ENCODE measurements around the gene MITF. TPM values are rescaled to one million over a fixed set of nuclear protein-coding genes. Genes with fewer than 3 reads are reported as not detected.
"Not testable (repeated sequence)": the region's sequence is repeated elsewhere in the genome, so short reads cannot be mapped to it uniquely, and the experiment has no call there.

Gene MITF
- total RNA-seq, 1 donor from 2014 or later = 5.8 TPM

DNA sequence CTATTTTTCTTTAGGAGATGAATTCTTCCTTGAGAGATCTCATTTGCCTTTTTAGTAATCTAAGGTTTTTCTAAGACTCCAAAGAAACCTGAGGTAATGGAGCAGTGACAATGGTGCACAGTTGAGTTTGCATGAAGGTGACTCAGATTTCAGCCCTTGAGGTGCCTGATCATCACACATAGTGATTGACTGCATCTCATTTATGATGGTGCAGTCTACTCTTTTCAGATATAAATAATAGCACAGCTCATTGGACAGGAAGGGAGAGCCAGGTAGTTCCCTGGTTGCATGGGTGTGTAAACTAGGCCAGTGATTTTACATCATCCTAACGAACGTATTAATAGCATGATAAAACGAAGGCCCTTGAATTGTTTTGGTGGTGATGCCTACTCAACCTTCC is 174.2 kb downstream of the MITF start:
- Mint-ChIP-seq H3K36me3 (ENCODE audit: unreplicated experiment) (no peaks in the 10 kb centered on the region), H3K27ac (ENCODE audit: unreplicated experiment) (no peak overlapping the region), H3K4me3 (ENCODE audit: unreplicated experiment) (no peak overlapping the region), H3K4me1 (ENCODE audit: unreplicated experiment) (no peaks in the 10 kb centered on the region), H3K27me3 (ENCODE audit: unreplicated experiment) (no peaks in the 10 kb centered on the region), H3K9me3 (ENCODE audit: unreplicated experiment) (peaks cover 3% of the 10 kb centered on the region)
- no peak for TF ChIP-seq CTCF (IDR thresholded peaks at IDR 0.05)
- no peak for DNase-seq (ENCODE audit: extremely low spot score, unreplicated experiment)

DNA sequence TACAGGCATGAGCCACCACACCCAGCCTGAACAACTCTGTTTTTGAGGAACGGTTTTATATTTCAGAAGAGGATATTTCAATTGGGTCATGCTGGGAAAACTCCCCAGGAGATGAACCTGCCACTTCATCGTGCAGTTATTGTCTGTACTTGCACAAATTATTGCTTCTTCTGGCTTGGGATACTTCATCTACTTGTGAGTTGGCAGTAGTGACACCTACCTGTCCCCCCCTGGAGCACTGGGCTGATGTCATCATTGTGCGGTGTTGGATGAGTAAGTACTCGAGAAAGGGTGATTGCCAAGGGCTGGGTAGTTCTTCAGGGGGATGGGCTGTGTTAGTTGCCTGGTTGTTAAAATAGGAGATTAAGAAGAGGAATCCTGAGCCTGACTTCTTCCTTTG is 175.1 kb downstream of the MITF start:
- no peaks in the 10 kb centered on the region for H3K36me3 Mint-ChIP-seq (ENCODE audit: unreplicated experiment)
- H3K27ac Mint-ChIP-seq (ENCODE audit: unreplicated experiment) = no peak overlapping the region
- no peak for TF ChIP-seq CTCF (IDR thresholded peaks at IDR 0.05)
- H3K4me1 Mint-ChIP-seq (ENCODE audit: unreplicated experiment) = no peaks in the 10 kb centered on the region
- H3K9me3 Mint-ChIP-seq (ENCODE audit: unreplicated experiment) = peaks cover under 1% of the 10 kb centered on the region
- DNase-seq (ENCODE audit: extremely low spot score, unreplicated experiment) = no peak
- no peak overlapping the region for H3K4me3 Mint-ChIP-seq (ENCODE audit: unreplicated experiment)
- no peaks in the 10 kb centered on the region for H3K27me3 Mint-ChIP-seq (ENCODE audit: unreplicated experiment)

DNA sequence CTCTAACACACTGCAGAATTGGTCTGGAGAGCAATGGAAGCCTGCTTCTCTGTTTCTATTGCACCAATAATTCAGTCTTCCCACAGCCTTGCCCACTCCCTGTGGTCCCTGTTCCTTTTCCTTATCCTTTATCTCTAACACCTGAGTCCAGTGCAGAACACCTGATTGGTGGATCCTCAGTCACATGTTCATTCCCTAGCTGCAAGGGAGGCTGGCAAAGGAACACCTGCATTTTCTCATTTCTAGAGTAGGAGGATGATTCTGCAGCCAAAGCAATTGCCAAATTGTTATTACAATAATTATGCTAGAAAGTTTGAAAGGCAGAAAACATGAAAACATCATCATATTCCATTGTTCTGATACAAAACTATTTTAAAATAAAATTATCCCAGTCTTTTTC is 176.5 kb downstream of the MITF start:
- no peak overlapping the region for H3K27ac Mint-ChIP-seq (ENCODE audit: unreplicated experiment)
- no peaks in the 10 kb centered on the region for H3K27me3 Mint-ChIP-seq (ENCODE audit: unreplicated experiment)
- H3K9me3 Mint-ChIP-seq (ENCODE audit: unreplicated experiment) = no peaks in the 10 kb centered on the region
- DNase-seq (ENCODE audit: extremely low spot score, unreplicated experiment) = no peak
- H3K36me3 Mint-ChIP-seq (ENCODE audit: unreplicated experiment) = no peaks in the 10 kb centered on the region
- H3K4me1 Mint-ChIP-seq (ENCODE audit: unreplicated experiment) = no peaks in the 10 kb centered on the region
- H3K4me3 Mint-ChIP-seq (ENCODE audit: unreplicated experiment) = no peak overlapping the region
- TF ChIP-seq CTCF (IDR thresholded peaks at IDR 0.05) = no peak

DNA sequence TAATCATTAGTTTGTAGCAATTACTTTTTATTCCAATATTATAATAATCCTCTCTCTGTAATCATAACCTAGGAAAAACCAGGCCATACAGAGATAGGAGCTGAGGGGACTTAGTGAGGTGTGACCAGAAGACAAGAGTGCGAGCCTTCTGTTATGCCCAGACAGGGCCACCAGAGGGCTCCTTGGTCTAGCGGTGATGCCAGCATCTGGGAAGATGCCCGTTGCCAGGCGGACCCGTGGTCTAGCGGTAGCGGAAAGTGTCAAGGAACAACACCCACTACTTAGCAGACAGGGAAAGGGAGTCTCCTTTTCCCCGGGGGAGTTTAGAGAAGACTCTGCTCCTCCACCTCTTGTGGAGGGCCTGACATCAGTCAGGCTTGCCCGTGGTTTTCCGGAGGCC is 180.7 kb downstream of the MITF start:
- not testable (repeated sequence) for H3K4me1 Mint-ChIP-seq (ENCODE audit: unreplicated experiment); H3K9me3 Mint-ChIP-seq (ENCODE audit: unreplicated experiment); H3K36me3 Mint-ChIP-seq (ENCODE audit: unreplicated experiment); H3K27me3 Mint-ChIP-seq (ENCODE audit: unreplicated experiment); H3K27ac Mint-ChIP-seq (ENCODE audit: unreplicated experiment); H3K4me3 Mint-ChIP-seq (ENCODE audit: unreplicated experiment); DNase-seq (ENCODE audit: extremely low spot score, unreplicated experiment)
- TF ChIP-seq CTCF (IDR thresholded peaks at IDR 0.05) = peak; percentile 56

GRCh38 chr3:69921651-69922050 is 182.4 kb downstream of the MITF start:
- H3K9me3 Mint-ChIP-seq (ENCODE audit: unreplicated experiment) = no peaks in the 10 kb centered on the region
- peaks cover 2% of the 10 kb centered on the region for H3K4me1 Mint-ChIP-seq (ENCODE audit: unreplicated experiment)
- no peaks in the 10 kb centered on the region for H3K27me3 Mint-ChIP-seq (ENCODE audit: unreplicated experiment)
- H3K4me3 Mint-ChIP-seq (ENCODE audit: unreplicated experiment) = no peak overlapping the region
- TF ChIP-seq CTCF (IDR thresholded peaks at IDR 0.05) = no peak
- no peak overlapping the region for H3K27ac Mint-ChIP-seq (ENCODE audit: unreplicated experiment)
- no peaks in the 10 kb centered on the region for H3K36me3 Mint-ChIP-seq (ENCODE audit: unreplicated experiment)
- no peak for DNase-seq (ENCODE audit: extremely low spot score, unreplicated experiment)

Data from osteocyte (in vitro differentiated cells).